Upper lobe of left lung (tissue), 6 donors: ENCODE results near the gene IQSEC1. TPM values are rescaled to one million over a fixed set of nuclear protein-coding genes. Genes with fewer than 3 reads are reported as not detected.

Source experiments
- ATAC-seq, 2 donors: fragments of 200-7000 bp; cut with Tn5 transposase; one replicate each; pipeline ENCODE4 v1.9.1; 2022; ENCODE audit warnings: mild to moderate bottlenecking in 2 of 2, moderate library complexity in 2 of 2; ENCODE audit not compliant: low FRiP score in 2 of 2
- DNase-seq, 2 donors: peaks; one replicate each; pipeline ENCODE4 v3.0.0-alpha.2; 2019 to 2020
- H3K27ac ChIP-seq, 4 donors: fragments of 200-600 bp; sonication (generic); one replicate each; pipeline ENCODE4 v1.5.1; 2016 to 2019
- H3K27me3 ChIP-seq, 4 donors: fragments of 200-600 bp; sonication (generic); one replicate each; pipeline ENCODE4 v1.5.1; 2017 to 2019
- H3K36me3 ChIP-seq, 4 donors: fragments of 200-600 bp; sonication (generic); one replicate each; pipeline ENCODE4 v1.5.1; 2016 to 2019
- H3K4me1 ChIP-seq, 4 donors: fragments of 200-600 bp; sonication (generic); one replicate each; pipeline ENCODE4 v1.5.1; 2018 to 2019
- H3K4me3 ChIP-seq, 4 donors: fragments of 200-600 bp; sonication (generic); one replicate each; pipeline ENCODE4 v1.5.1; 2017 to 2019; ENCODE audit warnings: mild to moderate bottlenecking in 2 of 4, moderate library complexity in 1 of 4
- H3K9me3 ChIP-seq, 4 donors: fragments of 200-600 bp; sonication (generic); one replicate each; pipeline ENCODE4 v1.5.1; 2018 to 2019
- CTCF ChIP-seq, 6 experiments: fragments of 450-650 bp in 4 of 6; fragments of 200-600 bp in 2 of 6; sonication (generic) in 2 of 6; IDR thresholded peaks; one replicate each; pipeline ENCODE4 v1.5.1; 2016 to 2019; ENCODE audit warnings: antibody characterized with exemption in 6 of 6
- EP300 ChIP-seq, 4 donors: sonication (generic); formaldehyde crosslinking; IDR thresholded peaks; one replicate each; pipeline ENCODE4 v1.5.1; 2017; ENCODE audit warnings: antibody characterized with exemption in 4 of 4, control low read depth in 2 of 4
- POLR2A ChIP-seq, 4 donors: fragments of 450-650 bp; IDR thresholded peaks; one replicate each; pipeline ENCODE4 v1.5.1; 2016 to 2017; ENCODE audit warnings: antibody characterized with exemption in 4 of 4, mild to moderate bottlenecking in 2 of 4
- POLR2AphosphoS5 ChIP-seq, 2 donors: sonication (generic); formaldehyde crosslinking; IDR thresholded peaks; one replicate each; pipeline ENCODE4 v1.5.1; 2017; ENCODE audit warnings: antibody characterized with exemption in 2 of 2
- WGBS, 2 donors: methylation state at CpG; one replicate each; pipeline ENCODE4 v1.1.5; 2017 to 2018; 5-methylcytosine and 5-hydroxymethylcytosine counted together
- total RNA-seq, 6 donors: library from RNA; depleted of rRNA in 4 of 6; stranded (reverse); fragments of >200 nt in 4 of 6; gene quantifications; one replicate each; pipeline versions ENCODE4 v1.1.0 to v1.2.1, GENCODE V29; 2016 to 2021
- donor health status: DM: no; HTN: no; CAD: no; lungs with moderate emphysema.
- donor health status: DM: no; HTN: yes; CAD: no; lungs with severe emphysema.

Gene IQSEC1
- total RNA-seq, 6 donors from 2014 or later: 51.1 to 105 (median 81.0) TPM

GRCh38 chr3:13012221-13012691 is 61.0 kb downstream of the IQSEC1 start:
- peaks cover 52 to 92% (median 67%) of the 10 kb centered on the region in 4 donors for H3K4me1 ChIP-seq

GRCh38 chr3:13011573-13012220 is 61.5 kb downstream of the IQSEC1 start:
- peak; percentile 41 to 48 for ATAC-seq
- 48 to 56% methylated on average over 9 to 11 of the region's 11 CpGs for WGBS, 2 donors
- peak in 1 of 2 donors; percentile 85 for DNase-seq
- H3K4me1 ChIP-seq: peaks cover 51 to 90% (median 62%) of the 10 kb centered on the region in 4 donors
- no peaks in the 10 kb centered on the region for H3K27me3 ChIP-seq
- H3K4me3 ChIP-seq: no peak overlapping the region
- no peak for TF ChIP-seq CTCF (IDR thresholded peaks at IDR 0.05)
- no peak for TF ChIP-seq EP300 (IDR thresholded peaks at IDR 0.05)
- TF ChIP-seq POLR2A (IDR thresholded peaks at IDR 0.05): peak in 1 of 4 donors; percentile 42
- TF ChIP-seq POLR2AphosphoS5 (IDR thresholded peaks at IDR 0.05): peak; percentile 43 to 58
- H3K27ac ChIP-seq: peak overlapping the region; percentile 93 to 96 (median 94)
- no peaks in the 10 kb centered on the region for H3K9me3 ChIP-seq
- no peaks in the 10 kb centered on the region for H3K36me3 ChIP-seq

More at GRCh38 chr3:13012221-13012691, 61.0 kb downstream of the IQSEC1 start:
- TF ChIP-seq POLR2AphosphoS5 (IDR thresholded peaks at IDR 0.05): peak; percentile 79 to 82
- TF ChIP-seq POLR2A (IDR thresholded peaks at IDR 0.05): peak in 1 of 4 donors; percentile 65
- TF ChIP-seq EP300 (IDR thresholded peaks at IDR 0.05): peak in 2 of 4 donors; percentile 54 to 83
- no peak for TF ChIP-seq CTCF (IDR thresholded peaks at IDR 0.05)
- DNase-seq (peak in 1 of 2 donors; percentile 93), ATAC-seq (peak; percentile 79 to 81)
- Histone ChIP-seq H3K36me3 (no peaks in the 10 kb centered on the region), H3K27ac (peak overlapping the region; percentile 93 to 96 (median 94)), H3K27me3 (no peaks in the 10 kb centered on the region), H3K9me3 (no peaks in the 10 kb centered on the region), H3K4me3 (no peak overlapping the region)
- WGBS, 2 donors: 30 to 34% methylated on average over 5 of the region's 5 CpGs

- Histone ChIP-seq H3K36me3 (no peaks in the 10 kb centered on the region), H3K9me3 (no peaks in the 10 kb centered on the region), H3K27ac (peak overlapping the region; percentile 93 to 96 (median 94)), H3K4me3 (peak overlapping the region in 1 of 4 donors; percentile 2), H3K27me3 (no peaks in the 10 kb centered on the region), H3K4me1 (peaks cover 45 to 82% (median 55%) of the 10 kb centered on the region in 4 donors)
- DNase-seq (no peak), ATAC-seq (no peak)
- TF ChIP-seq POLR2AphosphoS5 (IDR thresholded peaks at IDR 0.05): no peak
- no peak for TF ChIP-seq POLR2A (IDR thresholded peaks at IDR 0.05)
- no peak for TF ChIP-seq CTCF (IDR thresholded peaks at IDR 0.05)
- no peak for TF ChIP-seq EP300 (IDR thresholded peaks at IDR 0.05)
- 73 to 84% methylated on average over 4 of the region's 4 CpGs for whole genome bisulfite sequencing, 2 donors
Measured at GRCh38 chr3:13010780-13011572, 62.3 kb downstream of the IQSEC1 start.

GRCh38 chr3:13009946-13010315 is 63.3 kb downstream of the IQSEC1 start:
- H3K27ac ChIP-seq: peak overlapping the region; percentile 93 to 96 (median 94)

More at GRCh38 chr3:13009946-13010315, 63.3 kb downstream of the IQSEC1 start:
- peaks cover 35 to 72% (median 48%) of the 10 kb centered on the region in 4 donors for H3K4me1 ChIP-seq
- H3K9me3 ChIP-seq: no peaks in the 10 kb centered on the region
- ATAC-seq (no peak), DNase-seq (no peak)
- TF ChIP-seq EP300 (IDR thresholded peaks at IDR 0.05) (no peak), CTCF (IDR thresholded peaks at IDR 0.05) (no peak), POLR2A (IDR thresholded peaks at IDR 0.05) (no peak), POLR2AphosphoS5 (IDR thresholded peaks at IDR 0.05) (no peak)
- H3K36me3 ChIP-seq: no peaks in the 10 kb centered on the region
- WGBS, 2 donors: 93 to 97% methylated on average over 7 of the region's 7 CpGs
- peak overlapping the region in 1 of 4 donors; percentile 9 for H3K4me3 ChIP-seq
- H3K27me3 ChIP-seq: no peaks in the 10 kb centered on the region
